Left cardiac atrium (tissue), 4 donors: ENCODE measurements around the gene OXTR. TPM values are rescaled to one million over a fixed set of nuclear protein-coding genes. Genes with fewer than 3 reads are reported as not detected.

ENCODE experiments used
- ATAC-seq, 2 donors: fragments of 200-7000 bp; cut with Tn5 transposase; one replicate each; pipeline ENCODE4 v1.9.1; 2020; ENCODE audit warnings: mild to moderate bottlenecking in 2 of 2, moderate library complexity in 2 of 2
- DNase-seq: peaks from one replicate; pipeline ENCODE4 v3.0.0-alpha.2; 2020
- intact Hi-C, 2 donors: fragments of 100-400 bp; cut with DNase I; formaldehyde crosslinking; loops; one replicate each; pipeline versions ENCODE4 v1.14.1 to v1.15.1; 2022 to 2023
- long read RNA-seq: library from polyadenylated mRNA; unstranded; transcript quantifications from one replicate; pipeline ENCODE4 v2.0.0, GENCODE V29; 2021
- total RNA-seq, 2 donors: library from RNA; stranded (reverse); fragmentation: NEBNext Ultra II Directional; extraction: Animal tissue kit (Norgen Biotek cat#: 25700); gene quantifications; one replicate each; pipeline ENCODE4 v1.2.1, GENCODE V29; 2021
- donor health status: DM: no; HTN: yes; CAD: no.
- donor health status: DM: no; HTN: yes; CAD: no; lungs with severe emphysema.
- donor health status: DM: yes; HTN: yes; CAD: no.
- donor health status: Dilated cardiomyopathy.

Gene OXTR
- total RNA-seq = under 1 TPM; 0.47 to 0.59 TPM
- long read RNA-seq = 0 reads

- DNase-seq = peak; percentile 59
- intact Hi-C loops = no loop called here
- peak; percentile 95 to 97 for ATAC-seq
Observed at GRCh38 chr3:8769088-8769822, at the start of gene OXTR. Gene OXTR, minus strand, starts transcription at chr3:8769613. Its CDS starts 1,426 bp downstream, at chr3:8768187.

GRCh38 chr3:8817486-8817885, 48.1 kb upstream of the OXTR start:
- intact Hi-C loops = no loop called here
- ATAC-seq (no peak), DNase-seq (no peak)

- intact Hi-C loops = no loop called here
- no peak for DNase-seq
- ATAC-seq = no peak
Observed at GRCh38 chr3:8816106-8816505, 46.7 kb upstream of the OXTR start.

DNA sequence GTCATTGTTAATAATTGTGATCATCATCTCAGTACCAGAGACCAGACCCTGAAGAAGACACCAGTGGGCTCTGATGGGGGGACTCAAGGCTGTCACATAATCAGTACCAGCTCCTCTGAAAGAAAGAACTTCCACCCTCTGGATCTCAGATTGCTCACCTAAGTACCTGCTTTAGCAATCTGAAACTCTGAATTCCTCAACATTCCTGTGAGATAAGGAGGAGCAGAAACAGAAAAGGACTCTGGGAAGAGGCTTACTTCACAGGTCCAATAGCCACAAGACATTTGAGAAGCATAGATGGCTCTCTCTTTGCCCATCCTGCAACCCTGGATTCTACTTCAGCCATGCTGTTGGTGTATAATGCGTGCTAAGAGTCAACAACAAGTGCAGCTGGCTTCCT, 44.0 kb upstream of the OXTR start:
- DNase-seq (no peak), ATAC-seq (no peak)
- intact Hi-C loops = no loop called here

- no peak for DNase-seq
- intact Hi-C loops = no loop called here
- no peak for ATAC-seq
Observed at GRCh38 chr3:8810561-8810960, 41.1 kb upstream of the OXTR start.

DNA sequence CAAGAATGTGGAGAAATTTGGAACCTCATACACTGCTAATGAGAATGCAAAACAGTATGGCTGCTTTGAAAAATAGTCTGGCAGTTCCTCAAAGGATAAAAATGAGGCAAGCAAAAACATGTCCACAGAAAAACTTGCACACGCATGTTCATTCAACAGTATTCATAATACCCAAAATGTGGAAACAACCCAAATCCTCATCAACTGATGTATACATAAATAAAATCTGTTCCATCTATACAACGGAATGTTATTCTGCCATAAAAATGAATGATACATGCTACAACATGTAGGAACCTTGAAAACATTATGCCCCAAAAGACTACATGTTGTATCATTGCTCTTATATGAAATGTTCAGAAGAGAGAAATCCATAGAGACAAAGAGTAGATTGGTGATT, 36.4 kb upstream of the OXTR start:
- ATAC-seq = no peak
- intact Hi-C loops = no loop called here

DNA sequence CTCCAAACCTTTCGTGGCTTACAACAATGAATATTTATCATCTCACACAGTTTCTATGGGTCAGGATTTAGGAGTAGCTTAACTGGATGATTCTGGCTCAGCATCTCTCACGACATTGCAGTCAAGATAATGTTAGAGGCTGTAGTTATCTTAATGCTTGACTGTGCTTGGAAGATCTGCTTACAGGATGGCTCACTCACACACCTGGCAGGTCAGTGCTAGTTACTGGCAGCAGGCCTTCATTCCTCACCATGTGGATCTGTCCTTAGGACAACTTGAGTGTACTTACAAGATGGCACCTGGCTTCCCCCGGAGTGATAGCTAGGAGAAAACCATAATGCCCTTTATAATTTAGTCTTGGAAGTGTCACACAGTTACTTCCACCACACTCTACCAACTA, 32.8 kb upstream of the OXTR start:
- ATAC-seq (no peak), DNase-seq (no peak)
- intact Hi-C loops = no loop called here

More for the DNA sequence above, 36.4 kb upstream of the OXTR start:
- DNase-seq = no peak

- intact Hi-C loops = no loop called here
Observed at GRCh38 chr3:8800016-8800415, 30.6 kb upstream of the OXTR start.

GRCh38 chr3:8794247-8794646, 24.8 kb upstream of the OXTR start:
- intact Hi-C loops = no loop called here
- ATAC-seq (no peak), DNase-seq (no peak)

More at GRCh38 chr3:8800016-8800415, 30.6 kb upstream of the OXTR start:
- no peak for ATAC-seq
- DNase-seq = no peak

GRCh38 chr3:8793242-8793641, 23.8 kb upstream of the OXTR start:
- intact Hi-C loops = no loop called here
- DNase-seq (no peak), ATAC-seq (no peak)

GRCh38 chr3:8790529-8790928, 21.1 kb upstream of the OXTR start:
- ATAC-seq = no peak
- intact Hi-C loops = no loop called here
- no peak for DNase-seq

DNA sequence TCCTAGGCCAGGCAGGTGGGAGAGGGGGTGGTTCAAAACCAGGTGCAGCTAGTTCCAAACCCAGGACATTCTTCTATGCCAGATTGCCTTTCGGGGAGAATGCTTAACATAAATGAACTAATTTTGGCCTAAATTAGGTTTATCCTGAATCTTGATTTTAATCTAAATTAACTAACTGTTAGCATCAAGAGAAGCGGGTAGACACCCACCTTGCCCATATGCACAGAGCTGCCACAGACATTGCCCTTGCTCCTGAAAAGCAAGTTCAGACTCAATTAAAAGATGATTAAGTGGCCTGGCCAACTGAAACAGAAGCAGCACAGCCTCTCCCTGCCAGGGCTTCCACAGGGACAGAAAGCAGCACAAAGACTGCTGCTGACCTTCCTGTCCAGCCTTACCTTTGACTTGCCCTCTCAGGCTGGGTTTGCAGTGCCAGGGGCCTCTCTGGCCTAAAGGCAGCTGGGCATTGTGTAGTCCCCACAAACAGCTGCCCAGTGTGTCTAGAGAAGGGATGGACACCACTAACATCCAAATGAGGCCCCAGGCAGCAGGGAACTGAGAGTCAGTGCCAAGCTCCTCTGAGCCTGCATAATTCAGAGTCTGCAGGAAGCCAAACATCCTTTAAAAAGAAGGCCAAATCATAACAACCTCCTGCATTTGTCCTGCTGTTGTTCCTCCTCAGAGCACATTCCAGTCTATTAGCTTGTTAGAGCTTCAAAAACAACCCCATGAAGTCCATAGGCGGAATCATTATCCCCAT, 15.4 kb upstream of the OXTR start:
- DNase-seq (no peak), ATAC-seq (no peak)
- intact Hi-C loops = no loop called here

GRCh38 chr3:8780279-8780678, 10.9 kb upstream of the OXTR start:
- intact Hi-C loops = no loop called here
- DNase-seq = no peak
- no peak for ATAC-seq

DNA sequence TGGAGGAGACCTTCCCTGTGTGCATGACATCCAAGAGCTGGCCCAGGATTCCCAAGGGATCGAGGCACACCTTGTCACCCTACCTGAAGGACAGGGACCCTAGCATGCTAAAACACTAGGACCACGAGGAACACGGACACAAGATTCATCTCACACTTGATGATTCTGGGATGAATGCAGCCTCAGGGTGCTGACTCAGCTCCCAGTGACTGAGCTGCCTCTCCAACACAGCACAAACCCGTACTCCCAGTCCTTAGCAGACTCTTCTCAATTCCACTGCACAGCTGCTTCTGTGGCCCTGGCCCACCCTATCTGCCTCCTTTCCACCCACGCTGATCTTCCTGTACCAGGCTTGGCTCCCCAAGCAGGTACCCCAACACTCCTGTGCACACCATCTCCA, 9.1 kb upstream of the OXTR start:
- ATAC-seq (no peak), DNase-seq (no peak)
- intact Hi-C loops = no loop called here

DNA sequence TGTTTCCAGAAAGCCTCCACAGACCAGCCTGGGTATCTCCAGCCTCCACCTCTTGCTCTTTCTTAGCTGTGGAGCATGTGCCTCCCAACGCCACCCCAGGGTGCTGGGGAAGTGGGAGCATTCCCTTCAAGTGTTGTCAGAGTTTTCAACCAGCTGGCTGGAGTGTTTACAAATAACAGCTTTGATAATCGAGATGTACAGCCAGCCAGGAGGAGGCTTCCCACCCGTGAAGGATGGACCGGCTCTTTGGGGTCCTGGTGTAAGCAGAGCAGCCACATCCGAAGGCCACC, 8.5 kb upstream of the OXTR start:
- ATAC-seq = no peak
- intact Hi-C loops = no loop called here

GRCh38 chr3:8777201-8777977, 8.0 kb upstream of the OXTR start:
- intact Hi-C loops = no loop called here
- ATAC-seq (no peak), DNase-seq (no peak)

More for the DNA sequence above, 8.5 kb upstream of the OXTR start:
- DNase-seq = no peak

- no peak for ATAC-seq
- DNase-seq = no peak
- intact Hi-C loops = no loop called here
Observed at GRCh38 chr3:8776406-8776805, 7.0 kb upstream of the OXTR start.

DNA sequence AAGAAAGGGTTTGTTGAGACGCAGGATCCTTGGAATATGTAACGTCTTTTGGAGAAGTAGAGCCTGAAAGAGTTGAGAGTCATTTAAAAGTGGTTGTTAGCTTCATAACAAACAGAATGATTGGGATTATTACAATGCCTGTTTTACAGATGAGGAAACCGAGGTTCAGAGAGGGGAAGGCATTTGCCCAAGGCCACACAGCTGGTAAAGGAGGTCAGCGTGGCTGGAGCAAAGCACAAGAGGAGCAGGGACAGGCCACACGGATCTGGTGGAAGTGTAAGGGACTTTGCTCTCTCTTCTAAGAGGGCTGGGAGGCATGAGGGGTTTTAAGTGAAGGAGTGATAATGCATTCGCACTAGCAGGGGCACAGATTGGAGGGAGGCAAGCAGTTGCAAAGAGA, 6.2 kb upstream of the OXTR start:
- ATAC-seq = no peak
- intact Hi-C loops = no loop called here
- DNase-seq = no peak

- no peak for DNase-seq
- no peak for ATAC-seq
- intact Hi-C loops = no loop called here
Observed at GRCh38 chr3:8775181-8775580, 5.8 kb upstream of the OXTR start.

DNA sequence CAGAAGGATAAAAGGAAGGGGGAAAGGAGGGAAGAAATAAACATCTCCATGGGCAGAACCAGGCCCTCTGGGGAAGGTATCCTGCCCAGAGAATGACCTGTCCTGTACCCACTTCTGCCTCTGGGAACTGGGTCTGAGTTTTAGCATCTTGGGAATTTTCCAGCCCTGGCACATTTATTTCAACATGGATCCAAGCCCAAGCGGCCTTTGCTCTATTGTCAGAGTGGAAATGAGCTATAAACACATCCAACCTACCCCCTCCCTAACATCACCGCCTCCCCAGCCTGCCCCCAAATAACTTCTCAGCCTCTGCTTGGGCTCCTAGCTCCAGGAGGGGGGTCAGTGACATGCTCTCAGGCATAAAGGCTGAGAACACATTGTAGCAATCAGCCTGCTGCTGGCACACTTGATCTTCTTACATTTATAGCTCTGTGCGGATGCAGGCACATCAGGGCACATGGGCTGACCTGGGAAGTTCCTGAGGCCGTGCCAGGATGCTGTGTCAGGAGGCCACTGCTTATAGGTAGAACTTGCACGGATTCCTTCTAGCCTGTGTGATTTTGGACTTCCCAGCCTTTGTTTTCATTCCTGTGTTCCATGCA, 4.6 kb upstream of the OXTR start:
- intact Hi-C loops = no loop called here
- ATAC-seq (no peak), DNase-seq (no peak)
